ENCODE results near the gene CRLF1. TPM values are rescaled to one million over a fixed set of nuclear protein-coding genes. Genes with fewer than 3 reads are reported as not detected.

The CRLF1 gene
- polyA plus RNA-seq, 2 of the 4 experiments (the other 2 are of a cell fraction), result 0.37 to 2.5 TPM

DNA sequence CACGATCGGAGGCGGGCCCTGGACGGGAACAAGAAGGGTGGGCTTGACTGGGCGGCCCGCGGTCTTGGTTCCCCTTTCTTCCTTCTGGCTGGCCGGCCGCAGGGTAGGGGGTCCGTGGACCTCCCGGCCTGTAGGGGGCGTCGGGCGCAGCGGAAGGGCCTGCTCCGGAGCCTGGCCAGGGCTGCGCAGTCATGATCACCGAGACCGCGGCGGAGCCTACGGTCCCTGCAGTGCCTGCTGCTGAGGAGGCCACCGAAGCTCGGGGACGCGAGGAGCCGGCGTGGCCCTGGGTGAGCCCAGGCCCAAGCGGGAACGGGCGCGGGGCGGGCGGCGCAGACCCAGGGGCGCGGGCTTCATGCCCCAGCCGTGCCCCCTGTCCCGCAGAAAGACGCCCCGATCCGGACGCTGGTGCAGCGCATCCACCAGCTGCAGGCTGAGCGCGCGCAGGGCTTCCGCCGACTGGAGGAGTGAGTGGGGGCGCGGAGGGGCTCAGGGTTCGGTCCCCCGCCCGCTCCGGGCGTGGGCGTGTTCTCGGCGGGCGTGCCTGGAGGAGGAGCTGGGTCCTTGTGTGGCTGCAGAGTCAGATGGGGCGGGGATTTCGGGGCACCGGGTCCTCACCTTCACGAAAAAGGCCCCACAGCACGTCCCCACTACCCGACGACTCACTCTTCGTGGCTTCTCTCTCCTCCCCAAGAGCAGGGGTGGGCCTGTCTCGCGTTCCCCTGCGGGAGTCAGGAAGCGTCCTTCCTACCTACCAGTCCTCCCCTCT lies 17.8 kb downstream of the CRLF1 start, which contains the start of gene REX1BD:
REX1BD (plus strand) TSS at position 188 of the 769 bp plus-strand sequence; CDS start at position 192, 4 bp downstream.
- Histone ChIP-seq H3K9me3 (no peaks in the 10 kb centered on the region), H3K4me2 (peak within 1 kb of the TSS; percentile 100), H3K4me3 (peak within 1 kb of the TSS; percentile 96), H3K4me1 (peaks cover 9% of the 10 kb centered on the region; the same call in 1 of the 3 replicates), H3K27ac (peak within 1 kb of the TSS; percentile 100)
- FAIRE-seq, result no peak
- ChIA-PET CTCF (interaction anchor here (0.5 to 3.6 kb wide), 49 partner anchors 9 to 398 kb away, joined by 3 to 22 read pairs (median 4); partner anchors contain the start of genes ELL, FKBP8, TMEM59L and UBA52), POLR2A (interaction anchor here (0.5 to 3.1 kb wide), 11 partner anchors 10 to 331 kb away, joined by 3 to 31 read pairs (median 3); partner anchors contain the start of genes COPE, DDX49, ELL and TMEM59L)
- DNase-seq (ENCODE audit: low read depth in 1 of 2, low spot score in 1 of 2), result peak in 1 of 2 experiments; percentile 83
- ATAC-seq, result peak; percentile 75 to 85
- WGBS (ENCODE audit: missing lambda C conversion rate), result 0% methylated on average over 9 of the region's 72 CpGs
- TF ChIP-seq HOXB5 (CRISPR knock-in tag; IDR thresholded peaks at IDR 0.05) (no peak), MAFK (IDR thresholded peaks at IDR 0.05; ENCODE audit: partially characterized antibody) (no peak), ZSCAN20 (CRISPR knock-in tag; IDR thresholded peaks at IDR 0.05) (no peak), RCOR1 (IDR thresholded peaks at IDR 0.05; ENCODE audit: low read depth, low read length) (no peak), RARB (CRISPR knock-in tag; IDR thresholded peaks at IDR 0.05) (no peak), PHF8 (IDR thresholded peaks at IDR 0.05; ENCODE audit: borderline replicate concordance, low read depth) (peak; percentile 44; the same call in 1 of the 2 replicates), POLR2A (IDR thresholded peaks at IDR 0.05; ENCODE audit: low read length) (peak; percentile 80), SMC3 (IDR thresholded peaks at IDR 0.05) (0 out of 3 replicates have a peak, but pooled peaks have one; percentile 9), POLR2AphosphoS2 (conservative IDR thresholded peaks at IDR 0.05; ENCODE audit: low read length) (no peak), SREBF2 (IDR thresholded peaks at IDR 0.05) (no peak), KDM1A (IDR thresholded peaks at IDR 0.05; ENCODE audit: low read depth) (no peak), ZNF302 (CRISPR knock-in tag; IDR thresholded peaks at IDR 0.05) (no peak), FOSL2 (IDR thresholded peaks at IDR 0.05) (no peak), FOSL2 (CRISPR knock-in tag; IDR thresholded peaks at IDR 0.05) (no peak), ESRRA (IDR thresholded peaks at IDR 0.05; ENCODE audit: borderline replicate concordance, low read length) (no peak), HEYL (CRISPR knock-in tag; IDR thresholded peaks at IDR 0.05) (no peak), HOXB13 (CRISPR knock-in tag; IDR thresholded peaks at IDR 0.05; ENCODE audit: low read depth) (no peak), ZFP36 (IDR thresholded peaks at IDR 0.05; ENCODE audit: borderline replicate concordance, partially characterized antibody) (no peak), HOXA7 (CRISPR knock-in tag; IDR thresholded peaks at IDR 0.05) (no peak), ZC3H11A (IDR thresholded peaks at IDR 0.05) (no peak), NFE2L2 (conservative IDR thresholded peaks at IDR 0.05; ENCODE audit: low read length) (0 out of 2 replicates have a peak, but pooled peaks have one; percentile 7), JUNB (IDR thresholded peaks at IDR 0.05) (no peak), BHLHE40 (IDR thresholded peaks at IDR 0.05; ENCODE audit: low read depth, low read length) (no peak)
- TF ChIP-seq, protein P1, sequence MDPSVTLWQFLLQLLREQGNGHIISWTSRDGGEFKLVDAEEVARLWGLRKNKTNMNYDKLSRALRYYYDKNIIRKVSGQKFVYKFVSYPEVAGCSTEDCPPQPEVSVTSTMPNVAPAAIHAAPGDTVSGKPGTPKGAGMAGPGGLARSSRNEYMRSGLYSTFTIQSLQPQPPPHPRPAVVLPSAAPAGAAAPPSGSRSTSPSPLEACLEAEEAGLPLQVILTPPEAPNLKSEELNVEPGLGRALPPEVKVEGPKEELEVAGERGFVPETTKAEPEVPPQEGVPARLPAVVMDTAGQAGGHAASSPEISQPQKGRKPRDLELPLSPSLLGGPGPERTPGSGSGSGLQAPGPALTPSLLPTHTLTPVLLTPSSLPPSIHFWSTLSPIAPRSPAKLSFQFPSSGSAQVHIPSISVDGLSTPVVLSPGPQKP (IDR thresholded peaks at IDR 0.05; ENCODE audit: low read depth, low read length), result no peak
- TF ChIP-seq, protein P2, sequence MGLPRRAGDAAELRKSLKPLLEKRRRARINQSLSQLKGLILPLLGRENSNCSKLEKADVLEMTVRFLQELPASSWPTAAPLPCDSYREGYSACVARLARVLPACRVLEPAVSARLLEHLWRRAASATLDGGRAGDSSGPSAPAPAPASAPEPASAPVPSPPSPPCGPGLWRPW (IDR thresholded peaks at IDR 0.05), result no peak
- TF ChIP-seq, protein P3, sequence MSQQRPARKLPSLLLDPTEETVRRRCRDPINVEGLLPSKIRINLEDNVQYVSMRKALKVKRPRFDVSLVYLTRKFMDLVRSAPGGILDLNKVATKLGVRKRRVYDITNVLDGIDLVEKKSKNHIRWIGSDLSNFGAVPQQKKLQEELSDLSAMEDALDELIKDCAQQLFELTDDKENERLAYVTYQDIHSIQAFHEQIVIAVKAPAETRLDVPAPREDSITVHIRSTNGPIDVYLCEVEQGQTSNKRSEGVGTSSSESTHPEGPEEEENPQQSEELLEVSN (IDR thresholded peaks at IDR 0.05; ENCODE audit: borderline replicate concordance, low read depth), result no peak
- TF ChIP-seq, protein P4, sequence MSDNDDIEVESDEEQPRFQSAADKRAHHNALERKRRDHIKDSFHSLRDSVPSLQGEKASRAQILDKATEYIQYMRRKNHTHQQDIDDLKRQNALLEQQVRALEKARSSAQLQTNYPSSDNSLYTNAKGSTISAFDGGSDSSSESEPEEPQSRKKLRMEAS (IDR thresholded peaks at IDR 0.05), result peak; percentile 35; the same call in 1 of the 2 replicates
- TF ChIP-seq, protein P5, sequence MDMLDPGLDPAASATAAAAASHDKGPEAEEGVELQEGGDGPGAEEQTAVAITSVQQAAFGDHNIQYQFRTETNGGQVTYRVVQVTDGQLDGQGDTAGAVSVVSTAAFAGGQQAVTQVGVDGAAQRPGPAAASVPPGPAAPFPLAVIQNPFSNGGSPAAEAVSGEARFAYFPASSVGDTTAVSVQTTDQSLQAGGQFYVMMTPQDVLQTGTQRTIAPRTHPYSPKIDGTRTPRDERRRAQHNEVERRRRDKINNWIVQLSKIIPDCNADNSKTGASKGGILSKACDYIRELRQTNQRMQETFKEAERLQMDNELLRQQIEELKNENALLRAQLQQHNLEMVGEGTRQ (IDR thresholded peaks at IDR 0.05), result no peak
- TF ChIP-seq, protein P6, sequence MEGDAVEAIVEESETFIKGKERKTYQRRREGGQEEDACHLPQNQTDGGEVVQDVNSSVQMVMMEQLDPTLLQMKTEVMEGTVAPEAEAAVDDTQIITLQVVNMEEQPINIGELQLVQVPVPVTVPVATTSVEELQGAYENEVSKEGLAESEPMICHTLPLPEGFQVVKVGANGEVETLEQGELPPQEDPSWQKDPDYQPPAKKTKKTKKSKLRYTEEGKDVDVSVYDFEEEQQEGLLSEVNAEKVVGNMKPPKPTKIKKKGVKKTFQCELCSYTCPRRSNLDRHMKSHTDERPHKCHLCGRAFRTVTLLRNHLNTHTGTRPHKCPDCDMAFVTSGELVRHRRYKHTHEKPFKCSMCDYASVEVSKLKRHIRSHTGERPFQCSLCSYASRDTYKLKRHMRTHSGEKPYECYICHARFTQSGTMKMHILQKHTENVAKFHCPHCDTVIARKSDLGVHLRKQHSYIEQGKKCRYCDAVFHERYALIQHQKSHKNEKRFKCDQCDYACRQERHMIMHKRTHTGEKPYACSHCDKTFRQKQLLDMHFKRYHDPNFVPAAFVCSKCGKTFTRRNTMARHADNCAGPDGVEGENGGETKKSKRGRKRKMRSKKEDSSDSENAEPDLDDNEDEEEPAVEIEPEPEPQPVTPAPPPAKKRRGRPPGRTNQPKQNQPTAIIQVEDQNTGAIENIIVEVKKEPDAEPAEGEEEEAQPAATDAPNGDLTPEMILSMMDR (IDR thresholded peaks at IDR 0.05), result peak; percentile 74
- TF ChIP-seq, protein P7, sequence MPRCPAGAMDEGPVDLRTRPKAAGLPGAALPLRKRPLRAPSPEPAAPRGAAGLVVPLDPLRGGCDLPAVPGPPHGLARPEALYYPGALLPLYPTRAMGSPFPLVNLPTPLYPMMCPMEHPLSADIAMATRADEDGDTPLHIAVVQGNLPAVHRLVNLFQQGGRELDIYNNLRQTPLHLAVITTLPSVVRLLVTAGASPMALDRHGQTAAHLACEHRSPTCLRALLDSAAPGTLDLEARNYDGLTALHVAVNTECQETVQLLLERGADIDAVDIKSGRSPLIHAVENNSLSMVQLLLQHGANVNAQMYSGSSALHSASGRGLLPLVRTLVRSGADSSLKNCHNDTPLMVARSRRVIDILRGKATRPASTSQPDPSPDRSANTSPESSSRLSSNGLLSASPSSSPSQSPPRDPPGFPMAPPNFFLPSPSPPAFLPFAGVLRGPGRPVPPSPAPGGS (IDR thresholded peaks at IDR 0.05), result peak; percentile 60; the same call in 1 of the 3 replicates
- TF ChIP-seq, protein P8, sequence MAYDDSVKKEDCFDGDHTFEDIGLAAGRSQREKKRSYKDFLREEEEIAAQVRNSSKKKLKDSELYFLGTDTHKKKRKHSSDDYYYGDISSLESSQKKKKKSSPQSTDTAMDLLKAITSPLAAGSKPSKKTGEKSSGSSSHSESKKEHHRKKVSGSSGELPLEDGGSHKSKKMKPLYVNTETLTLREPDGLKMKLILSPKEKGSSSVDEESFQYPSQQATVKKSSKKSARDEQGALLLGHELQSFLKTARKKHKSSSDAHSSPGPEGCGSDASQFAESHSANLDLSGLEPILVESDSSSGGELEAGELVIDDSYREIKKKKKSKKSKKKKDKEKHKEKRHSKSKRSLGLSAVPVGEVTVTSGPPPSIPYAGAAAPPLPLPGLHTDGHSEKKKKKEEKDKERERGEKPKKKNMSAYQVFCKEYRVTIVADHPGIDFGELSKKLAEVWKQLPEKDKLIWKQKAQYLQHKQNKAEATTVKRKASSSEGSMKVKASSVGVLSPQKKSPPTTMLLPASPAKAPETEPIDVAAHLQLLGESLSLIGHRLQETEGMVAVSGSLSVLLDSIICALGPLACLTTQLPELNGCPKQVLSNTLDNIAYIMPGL (CRISPR knock-in tag; IDR thresholded peaks at IDR 0.05; ENCODE audit: borderline replicate concordance), result peak; percentile 76; the same call in 1 of the 2 replicates
- TF ChIP-seq, protein P9, sequence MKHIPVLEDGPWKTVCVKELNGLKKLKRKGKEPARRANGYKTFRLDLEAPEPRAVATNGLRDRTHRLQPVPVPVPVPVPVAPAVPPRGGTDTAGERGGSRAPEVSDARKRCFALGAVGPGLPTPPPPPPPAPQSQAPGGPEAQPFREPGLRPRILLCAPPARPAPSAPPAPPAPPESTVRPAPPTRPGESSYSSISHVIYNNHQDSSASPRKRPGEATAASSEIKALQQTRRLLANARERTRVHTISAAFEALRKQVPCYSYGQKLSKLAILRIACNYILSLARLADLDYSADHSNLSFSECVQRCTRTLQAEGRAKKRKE (CRISPR knock-in tag; IDR thresholded peaks at IDR 0.05; ENCODE audit: low read depth), result no peak
